Measurements from ENCODE around the gene LHFPL3.

LHFPL3 gene

DNA sequence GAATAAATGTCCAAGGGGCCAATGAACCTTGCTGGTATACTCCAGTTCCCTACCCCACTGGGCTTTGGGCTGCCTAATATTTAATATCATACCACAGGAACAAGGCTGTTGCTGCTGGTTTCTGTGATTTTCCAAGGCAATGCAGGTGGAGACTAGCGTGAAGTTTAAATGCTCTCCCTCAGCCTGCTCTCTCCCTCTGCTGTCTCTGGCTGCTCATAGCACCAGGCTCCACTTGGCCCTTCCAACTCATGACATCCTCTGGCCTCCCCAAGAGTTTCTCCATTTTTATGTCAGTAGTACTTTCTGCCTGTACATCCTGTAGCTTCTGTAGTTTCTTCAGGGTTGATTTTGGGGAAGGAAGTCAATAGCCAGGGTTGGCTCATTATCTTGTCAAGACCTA lies 103.5 kb downstream of the LHFPL3 start:
- H3K9ac ChIP-seq (ENCODE audit: low read length): no peak overlapping the region
- no peak overlapping the region for H3K27ac ChIP-seq (ENCODE audit: low read depth, low read length, poor library complexity, severe bottlenecking)
- no peaks in the 10 kb centered on the region for H3K27me3 ChIP-seq (ENCODE audit: insufficient read depth, low read length)
- no peaks in the 10 kb centered on the region for H4K20me1 ChIP-seq (ENCODE audit: insufficient read depth, low read length)
- H3K79me2 ChIP-seq (ENCODE audit: insufficient read depth, low read length): no peaks in the 10 kb centered on the region
- no peak overlapping the region for H3K4me2 ChIP-seq (ENCODE audit: low read length)
- H3F3A ChIP-seq (ENCODE audit: insufficient read depth, low read length): no peaks in the 10 kb centered on the region
- H3K9me2 ChIP-seq (ENCODE audit: low read depth, low read length): no peaks in the 10 kb centered on the region
- no peak overlapping the region for H3K4me3 ChIP-seq (ENCODE audit: low read depth, low read length, poor library complexity, severe bottlenecking)
- no peaks in the 10 kb centered on the region for H3K4me1 ChIP-seq (ENCODE audit: insufficient read depth, low read length, severe bottlenecking)
- TF ChIP-seq EZH2 (IDR thresholded peaks at IDR 0.05; ENCODE audit: borderline replicate concordance, low read length): no peak
- TF ChIP-seq, protein P1, sequence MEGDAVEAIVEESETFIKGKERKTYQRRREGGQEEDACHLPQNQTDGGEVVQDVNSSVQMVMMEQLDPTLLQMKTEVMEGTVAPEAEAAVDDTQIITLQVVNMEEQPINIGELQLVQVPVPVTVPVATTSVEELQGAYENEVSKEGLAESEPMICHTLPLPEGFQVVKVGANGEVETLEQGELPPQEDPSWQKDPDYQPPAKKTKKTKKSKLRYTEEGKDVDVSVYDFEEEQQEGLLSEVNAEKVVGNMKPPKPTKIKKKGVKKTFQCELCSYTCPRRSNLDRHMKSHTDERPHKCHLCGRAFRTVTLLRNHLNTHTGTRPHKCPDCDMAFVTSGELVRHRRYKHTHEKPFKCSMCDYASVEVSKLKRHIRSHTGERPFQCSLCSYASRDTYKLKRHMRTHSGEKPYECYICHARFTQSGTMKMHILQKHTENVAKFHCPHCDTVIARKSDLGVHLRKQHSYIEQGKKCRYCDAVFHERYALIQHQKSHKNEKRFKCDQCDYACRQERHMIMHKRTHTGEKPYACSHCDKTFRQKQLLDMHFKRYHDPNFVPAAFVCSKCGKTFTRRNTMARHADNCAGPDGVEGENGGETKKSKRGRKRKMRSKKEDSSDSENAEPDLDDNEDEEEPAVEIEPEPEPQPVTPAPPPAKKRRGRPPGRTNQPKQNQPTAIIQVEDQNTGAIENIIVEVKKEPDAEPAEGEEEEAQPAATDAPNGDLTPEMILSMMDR (IDR thresholded peaks at IDR 0.05; ENCODE audit: low read length): no peak
- no peak overlapping the region for H2AFZ ChIP-seq (ENCODE audit: low read length)
- H3K36me3 ChIP-seq (ENCODE audit: insufficient read depth, low read length): no peaks in the 10 kb centered on the region
- H3K9me3 ChIP-seq (ENCODE audit: low read length): no peaks in the 10 kb centered on the region

DNA sequence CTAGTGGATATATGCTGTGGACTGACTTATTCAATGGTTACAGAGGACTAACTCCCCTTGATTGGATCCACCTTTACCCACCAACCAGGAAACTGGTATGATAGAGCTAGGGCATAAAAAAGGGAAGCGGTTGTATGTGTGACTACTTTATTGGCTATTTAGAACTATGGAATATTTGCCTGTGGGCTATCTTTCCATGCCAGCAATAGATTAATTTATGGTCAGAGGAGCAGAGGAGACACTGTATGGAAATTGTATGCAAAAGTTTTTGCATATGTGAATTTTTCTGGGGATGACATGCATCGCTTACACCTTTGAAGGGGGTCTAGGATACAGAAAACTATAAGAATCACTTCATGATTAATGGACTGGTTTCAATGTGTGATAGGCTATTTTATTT lies 105.7 kb downstream of the LHFPL3 start:
- no peak overlapping the region for H3K4me2 ChIP-seq (ENCODE audit: low read length)
- H3K9ac ChIP-seq (ENCODE audit: low read length): no peak overlapping the region
- H3K79me2 ChIP-seq (ENCODE audit: insufficient read depth, low read length): no peaks in the 10 kb centered on the region
- H3F3A ChIP-seq (ENCODE audit: insufficient read depth, low read length): no peaks in the 10 kb centered on the region
- H3K36me3 ChIP-seq (ENCODE audit: insufficient read depth, low read length): no peaks in the 10 kb centered on the region
- no peaks in the 10 kb centered on the region for H3K4me1 ChIP-seq (ENCODE audit: insufficient read depth, low read length, severe bottlenecking)
- H2AFZ ChIP-seq (ENCODE audit: low read length): no peak overlapping the region
- H3K9me3 ChIP-seq (ENCODE audit: low read length): no peaks in the 10 kb centered on the region
- TF ChIP-seq, protein P1 (IDR thresholded peaks at IDR 0.05; ENCODE audit: low read length): no peak
- TF ChIP-seq EZH2 (IDR thresholded peaks at IDR 0.05; ENCODE audit: borderline replicate concordance, low read length): no peak
- H3K27me3 ChIP-seq (ENCODE audit: insufficient read depth, low read length): no peaks in the 10 kb centered on the region
- H3K9me2 ChIP-seq (ENCODE audit: low read depth, low read length): no peaks in the 10 kb centered on the region
- no peaks in the 10 kb centered on the region for H4K20me1 ChIP-seq (ENCODE audit: insufficient read depth, low read length)
- no peak overlapping the region for H3K4me3 ChIP-seq (ENCODE audit: low read depth, low read length, poor library complexity, severe bottlenecking)
- H3K27ac ChIP-seq (ENCODE audit: low read depth, low read length, poor library complexity, severe bottlenecking): no peak overlapping the region

DNA sequence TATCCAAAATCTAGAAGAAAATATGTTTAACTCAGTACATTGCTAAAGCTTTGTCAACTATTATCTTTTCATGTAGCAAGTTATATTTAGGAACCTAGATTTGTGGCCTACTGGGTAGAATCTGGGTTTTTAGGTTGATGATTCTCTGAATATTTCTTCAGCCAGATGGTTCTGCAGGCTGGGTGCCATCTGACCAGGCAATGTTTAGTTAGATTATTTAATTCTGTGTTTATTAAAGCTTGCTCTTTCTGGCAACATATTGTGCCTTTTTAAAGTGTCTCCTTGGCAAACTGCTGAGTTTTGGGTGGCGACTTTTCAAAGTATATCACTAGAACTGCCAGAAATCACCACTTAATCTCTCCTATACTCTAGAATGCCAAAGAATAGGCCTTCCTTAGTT lies 114.1 kb downstream of the LHFPL3 start:
- Histone ChIP-seq H3K9ac (ENCODE audit: low read length) (no peak overlapping the region), H3F3A (ENCODE audit: insufficient read depth, low read length) (no peaks in the 10 kb centered on the region), H3K9me2 (ENCODE audit: low read depth, low read length) (no peaks in the 10 kb centered on the region), H3K27me3 (ENCODE audit: insufficient read depth, low read length) (no peaks in the 10 kb centered on the region), H3K4me2 (ENCODE audit: low read length) (no peak overlapping the region), H3K36me3 (ENCODE audit: insufficient read depth, low read length) (no peaks in the 10 kb centered on the region), H3K9me3 (ENCODE audit: low read length) (no peaks in the 10 kb centered on the region), H4K20me1 (ENCODE audit: insufficient read depth, low read length) (no peaks in the 10 kb centered on the region), H3K79me2 (ENCODE audit: insufficient read depth, low read length) (no peaks in the 10 kb centered on the region), H3K4me1 (ENCODE audit: insufficient read depth, low read length, severe bottlenecking) (no peaks in the 10 kb centered on the region), H3K4me3 (ENCODE audit: low read depth, low read length, poor library complexity, severe bottlenecking) (no peak overlapping the region), H3K27ac (ENCODE audit: low read depth, low read length, poor library complexity, severe bottlenecking) (no peak overlapping the region), H2AFZ (ENCODE audit: low read length) (no peak overlapping the region)
- no peak for TF ChIP-seq EZH2 (IDR thresholded peaks at IDR 0.05; ENCODE audit: borderline replicate concordance, low read length)
- TF ChIP-seq, protein P1 (IDR thresholded peaks at IDR 0.05; ENCODE audit: low read length): no peak

All from OCI-LY1 (cell line).